GM12878 (cell line): ENCODE results near the gene ESCO1. TPM values are rescaled to one million over a fixed set of nuclear protein-coding genes. Genes with fewer than 3 reads are reported as not detected.

ENCODE experiments used
- ATAC-seq: fragments of 200-7000 bp; cut with Tn5 transposase; 3 replicates; pipeline ENCODE4 v1.9.1; 2020; ENCODE audit warnings: mild to moderate bottlenecking, moderate library complexity
- BruUV-seq: library from RNA; stranded (reverse); fragments of 400-500 nt; replicated peaks from 2 replicates; lab custom pipeline; 2021; lab: Mats Ljungman, UMichigan
- CTCF ChIA-PET: fragments of 300-600 bp; sonication (Branson Sonifier 250); formaldehyde crosslinking; extraction: SDS; loops from one replicate; lab custom pipeline; 2021; ENCODE audit warnings: inconsistent platforms; lab: Yijun Ruan, JAX
- POLR2A ChIA-PET: fragments of 350-600 bp; formaldehyde crosslinking; extraction: SDS; loops from one replicate; lab custom pipeline; 2021; ENCODE audit warnings: inconsistent platforms; lab: Charles Lee
- RAD21 ChIA-PET: fragments of 300-600 bp; sonication (Branson Sonifier 250); formaldehyde crosslinking; loops from one replicate; lab custom pipeline; 2023; ENCODE audit warnings: antibody characterized with exemption; ENCODE audit not compliant: unreplicated experiment; lab: Charles Lee
- SMC1A ChIA-PET: fragments of 300-600 bp; sonication (Branson Sonifier 250); formaldehyde crosslinking; loops from one replicate; lab custom pipeline; 2023; ENCODE audit not compliant: unreplicated experiment, uncharacterized antibody; lab: Charles Lee
- DNase-seq: peaks from one replicate; pipeline ENCODE4 v3.0.0-alpha.2; 2011; ENCODE audit warnings: low read depth, low spot score
- FAIRE-seq: peaks from 3 replicates; lab custom pipeline; 2011; peaks lifted over from hg19 to GRCh38; lab: Jason Lieb, UNC
- H2AFZ ChIP-seq: 2 replicates; pipeline ENCODE4 v1.6.0; 2011; ENCODE audit warnings: low read depth, low read length, control low read depth; ENCODE audit not compliant: control insufficient read depth
- H3K27ac ChIP-seq: 2 replicates; pipeline ENCODE4 v1.5.1; 2011; ENCODE audit warnings: control low read depth; ENCODE audit not compliant: control insufficient read depth, insufficient read depth
- H3K27me3 ChIP-seq, 2 experiments: replicated peaks in 1 of 2; 2 replicates each; pipeline versions ENCODE4 v1.6.0 to v1.6.1; 2011; ENCODE audit warnings: low read length in 1 of 2; ENCODE audit not compliant: control insufficient read depth in 2 of 2, insufficient read depth in 2 of 2
- H3K36me3 ChIP-seq, 2 experiments: 2 replicates each; pipeline ENCODE4 v1.5.1; 2011; ENCODE audit warnings: low read length in 1 of 2; ENCODE audit not compliant: control insufficient read depth in 2 of 2, insufficient read depth in 2 of 2
- H3K4me1 ChIP-seq: 2 replicates; pipeline ENCODE4 v1.6.1; 2011; ENCODE audit warnings: mild to moderate bottlenecking, low read length, moderate library complexity, mixed read lengths; ENCODE audit not compliant: control insufficient read depth, insufficient read depth
- H3K4me2 ChIP-seq: 2 replicates; pipeline ENCODE4 v1.6.0; 2011; ENCODE audit warnings: control low read depth; ENCODE audit not compliant: control insufficient read depth, insufficient read depth
- H3K4me3 ChIP-seq: fragments of 200-600 bp; sonication (generic); 2 replicates; pipeline ENCODE4 v1.5.1; 2016
- H3K79me2 ChIP-seq: 2 replicates; pipeline ENCODE4 v1.6.0; 2011; ENCODE audit warnings: low read length; ENCODE audit not compliant: control insufficient read depth, insufficient read depth
- H3K9ac ChIP-seq: 2 replicates; pipeline ENCODE4 v1.8.0; 2011; ENCODE audit warnings: low read length, control low read depth, mixed read lengths; ENCODE audit not compliant: control insufficient read depth, insufficient read depth
- H3K9me3 ChIP-seq: replicated peaks from 3 replicates; pipeline ENCODE4 v1.5.1; 2011; ENCODE audit warnings: mild to moderate bottlenecking, low read length; ENCODE audit not compliant: control insufficient read depth, insufficient read depth
- H4K20me1 ChIP-seq: 2 replicates; pipeline ENCODE4 v1.6.0; 2011; ENCODE audit not compliant: control insufficient read depth, insufficient read depth
- CUX1 ChIP-seq: IDR thresholded peaks from 2 replicates; pipeline ENCODE4 v1.6.1; 2012; ENCODE audit warnings: improper control_type of control experiment, low read depth, low read length; ENCODE audit not compliant: insufficient replicate concordance
- EP300 ChIP-seq, 2 experiments: fragments of 150-350 bp in 1 of 2; IDR thresholded peaks; 2 replicates each; pipeline ENCODE4 v1.6.1; 2011 to 2012; ENCODE audit warnings: low read depth in 2 of 2, low read length in 2 of 2, borderline replicate concordance in 1 of 2, improper control_type of control experiment in 1 of 2, inconsistent platforms in 1 of 2; ENCODE audit not compliant: control insufficient read depth in 1 of 2
- FOXK2 ChIP-seq: fragments of 450-650 bp; IDR thresholded peaks from 2 replicates; pipeline ENCODE4 v1.6.1; 2017; ENCODE audit warnings: mild to moderate bottlenecking, moderate library complexity
- MEF2B ChIP-seq: fragments of 450-650 bp; IDR thresholded peaks from 2 replicates; pipeline ENCODE4 v1.6.1; 2018; ENCODE audit warnings: mild to moderate bottlenecking, moderate library complexity; ENCODE audit not compliant: partially characterized antibody, poor library complexity, severe bottlenecking
- MYC ChIP-seq: IDR thresholded peaks from 2 replicates; pipeline ENCODE4 v1.6.1; 2011; ENCODE audit warnings: mild to moderate bottlenecking, low read length, moderate library complexity, inconsistent platforms; ENCODE audit not compliant: insufficient read depth, insufficient replicate concordance, insufficient read length, severe bottlenecking
- NBN ChIP-seq: fragments of 450-650 bp; IDR thresholded peaks from 2 replicates; pipeline ENCODE4 v1.6.1; 2016
- POLR2AphosphoS2 ChIP-seq: IDR thresholded peaks from 2 replicates; pipeline ENCODE4 v1.6.1; 2011; ENCODE audit warnings: low read depth, mild to moderate bottlenecking, low read length, improper control_type of control experiment, moderate library complexity
- SREBF1 ChIP-seq: IDR thresholded peaks from 2 replicates; pipeline ENCODE4 v1.6.1; 2012; ENCODE audit warnings: mild to moderate bottlenecking, low read length
- STAT3 ChIP-seq: IDR thresholded peaks from 2 replicates; pipeline ENCODE4 v1.6.1; 2011; ENCODE audit warnings: low read depth, low read length, improper control_type of control experiment
- SUPT20H ChIP-seq: IDR thresholded peaks from 2 replicates; pipeline ENCODE4 v1.6.1; 2011; ENCODE audit warnings: low read depth, mild to moderate bottlenecking, low read length, moderate library complexity, borderline replicate concordance; ENCODE audit not compliant: control insufficient read depth
- TCF3 ChIP-seq: IDR thresholded peaks from 2 replicates; pipeline ENCODE4 v1.6.1; 2012; ENCODE audit warnings: low read depth, mild to moderate bottlenecking, low read length, borderline replicate concordance; ENCODE audit not compliant: insufficient read depth
- ZNF24 ChIP-seq: fragments of 450-650 bp; IDR thresholded peaks from 2 replicates; pipeline ENCODE4 v1.6.1; 2017; ENCODE audit warnings: antibody characterized with exemption, mild to moderate bottlenecking
- ZNF592 ChIP-seq: fragments of 450-650 bp; IDR thresholded peaks from 2 replicates; pipeline ENCODE4 v1.6.1; 2017; ENCODE audit warnings: mild to moderate bottlenecking, moderate library complexity
- ZZZ3 ChIP-seq: IDR thresholded peaks from 2 replicates; pipeline ENCODE4 v1.6.1; 2011; ENCODE audit warnings: low read depth; ENCODE audit not compliant: control insufficient read depth, insufficient read length
- WGBS: methylation state at CpG from one replicate; pipeline ENCODE4 v1.1.6; 2016; ENCODE audit warnings: low lambda C conversion rate; ENCODE audit not compliant: insufficient replicate concordance, insufficient coverage; ENCODE audit errors: missing lambda C conversion rate; 5-methylcytosine and 5-hydroxymethylcytosine counted together
- in situ Hi-C: fragments of 300-500 bp; cut with MboI; formaldehyde crosslinking; loops from 9 replicates; pipeline ENCODE4 v1.14.3; 2018; ENCODE audit warnings: mixed read lengths
- intact Hi-C: fragments of 100-400 bp; cut with micrococcal nuclease; formaldehyde crosslinking; loops from one replicate; pipeline ENCODE4 v1.14.2; 2022; ENCODE audit not compliant: unreplicated experiment
- polyA plus RNA-seq, 11 experiments: library from polyadenylated mRNA; depleted of rRNA in 4 of 11; unstranded in 6 of 11; stranded (reverse) in 5 of 11; fragments of >200 nt; fragmentation: Nextera tagmentation in 4 of 11; fragmentation: Illumina TruSeq in 1 of 11; extraction: Ambion mirVana in 4 of 11; extraction: Trizol in 1 of 11; gene quantifications; 1 replicate in 1 of 11; 2 replicates in 10 of 11; pipeline versions ENCODE4 v1.2.1 to v1.2.3, GENCODE V29; 2011 to 2016; ENCODE audit warnings: inconsistent platforms in 2 of 11, missing spikeins in 2 of 11, low read depth in 1 of 11
- total RNA-seq, 4 experiments: library from RNA; depleted of rRNA in 3 of 4; stranded (reverse); fragments of >200 nt in 3 of 4; fragmentation: Illumina TruSeq in 1 of 4; extraction: Trizol in 1 of 4; gene quantifications; 2 replicates each; pipeline versions ENCODE4 v1.2.1 to v1.2.3, GENCODE V29; 2013 to 2021

Gene ESCO1
- total and polyA plus RNA-seq, 10 of the 15 experiments (the other 5 are each of a cell fraction or from before 2014, with no cell fraction given) = 8.6 to 22.4 (median 12.4) TPM

- peaks cover 0 to 3% of the 10 kb centered on the region in 2 experiments; a peak in 1 of 4 replicates for H3K36me3 ChIP-seq
- ChIA-PET RAD21 (no interaction called here), POLR2A (no interaction called here), CTCF (interaction anchor here (1.0 kb wide), 1 partner anchor 317 kb away, joined by 3 read pairs; no protein-coding TSS in a partner anchor), SMC1A (no interaction called here)
- no peaks in the 10 kb centered on the region for H3K27me3 ChIP-seq
- no peak overlapping the region for H2AFZ ChIP-seq
- no peaks in the 10 kb centered on the region for H4K20me1 ChIP-seq
- FAIRE-seq = no peak
- in situ Hi-C loops = no loop called here
- H3K79me2 ChIP-seq = no peaks in the 10 kb centered on the region
- no TSS peak for BruUV-seq
- intact Hi-C loops = no loop called here
- WGBS = 94% methylated on average over 5 of the region's 5 CpGs
- no peaks in the 10 kb centered on the region for H3K4me1 ChIP-seq
- no peak overlapping the region for H3K4me3 ChIP-seq
- no peak overlapping the region for H3K9ac ChIP-seq
- H3K27ac ChIP-seq = no peak overlapping the region
- TF ChIP-seq CUX1 = no peak
- no peak for TF ChIP-seq ZNF592
- TF ChIP-seq SUPT20H = no peak
- no peak for TF ChIP-seq STAT3
- no peak for TF ChIP-seq EP300 (IDR thresholded peaks at IDR 0.05; ENCODE audit: borderline replicate concordance in 1 of 2, control insufficient read depth in 1 of 2, low read depth in 2 of 2, low read length in 2 of 2)
- no peak for TF ChIP-seq ZZZ3
- TF ChIP-seq MYC = no peak
- TF ChIP-seq MEF2B = no peak
- no peak for TF ChIP-seq ZNF24
- TF ChIP-seq NBN = no peak
- TF ChIP-seq FOXK2 = no peak
- TF ChIP-seq SREBF1 = no peak
- no peak for TF ChIP-seq TCF3
- no peak for TF ChIP-seq POLR2AphosphoS2
- ATAC-seq = peak; percentile 18; the same call in 1 of the 3 replicates
- no peak overlapping the region for H3K4me2 ChIP-seq
- no peaks in the 10 kb centered on the region for H3K9me3 ChIP-seq
- no peak for DNase-seq
Measured at GRCh38 chr18:21509062-21509461, 91.4 kb downstream of the ESCO1 start.
